Trophoblast cell (in vitro differentiated cells and primary cell): ENCODE measurements around the gene NEK1.

ENCODE experiments used
- DNase-seq, 2 donors: peaks; one replicate each; pipeline ENCODE4 v3.0.0-alpha.2; 2016
- H2AFZ ChIP-seq: 2 replicates; pipeline ENCODE4 v1.6.1; 2013; ENCODE audit warnings: low read length, moderate library complexity, mild to moderate bottlenecking; ENCODE audit not compliant: insufficient read depth, poor library complexity
- H2AK5ac ChIP-seq: 2 replicates; pipeline ENCODE4 v1.6.1; 2013; ENCODE audit warnings: mild to moderate bottlenecking, low read length
- H2BK120ac ChIP-seq: 2 replicates; pipeline ENCODE4 v1.6.1; 2013; ENCODE audit warnings: low read length, mild to moderate bottlenecking, moderate library complexity; ENCODE audit not compliant: insufficient read depth, poor library complexity
- H2BK12ac ChIP-seq: 2 replicates; pipeline ENCODE4 v1.6.1; 2013; ENCODE audit warnings: mild to moderate bottlenecking, low read length, moderate library complexity
- H2BK5ac ChIP-seq: 2 replicates; pipeline ENCODE4 v1.6.1; 2013; ENCODE audit warnings: low read length, low read depth, moderate library complexity, mild to moderate bottlenecking; ENCODE audit not compliant: poor library complexity
- H3K14ac ChIP-seq: 2 replicates; pipeline ENCODE4 v1.6.1; 2013; ENCODE audit warnings: mild to moderate bottlenecking, low read length
- H3K18ac ChIP-seq: 2 replicates; pipeline ENCODE4 v1.6.1; 2013; ENCODE audit warnings: mild to moderate bottlenecking, low read length
- H3K23ac ChIP-seq: 2 replicates; pipeline ENCODE4 v1.6.1; 2013; ENCODE audit warnings: low read length
- H3K27ac ChIP-seq: 2 replicates; pipeline ENCODE4 v1.5.1; 2013; ENCODE audit warnings: low read depth, mild to moderate bottlenecking, inconsistent platforms, low read length, moderate library complexity
- H3K27me3 ChIP-seq: 2 replicates; pipeline ENCODE4 v1.6.1; 2013; ENCODE audit warnings: inconsistent platforms, mild to moderate bottlenecking, low read length, moderate library complexity; ENCODE audit not compliant: insufficient read depth
- H3K36me3 ChIP-seq, 2 experiments: 1 replicate in 1 of 2; 2 replicates in 1 of 2; pipeline ENCODE4 v1.6.1; 2013; ENCODE audit warnings: low read length in 2 of 2, mild to moderate bottlenecking in 2 of 2, moderate library complexity in 1 of 2; ENCODE audit not compliant: insufficient read depth in 2 of 2, control insufficient read depth in 1 of 2
- H3K4ac ChIP-seq: 2 replicates; pipeline ENCODE4 v1.6.1; 2013; ENCODE audit warnings: low read depth, mild to moderate bottlenecking, low read length, moderate library complexity
- H3K4me1 ChIP-seq, 2 experiments: 1 replicate in 1 of 2; 2 replicates in 1 of 2; pipeline ENCODE4 v1.6.1; 2013; ENCODE audit warnings: low read length in 2 of 2, mild to moderate bottlenecking in 2 of 2, moderate library complexity in 1 of 2; ENCODE audit not compliant: insufficient read depth in 2 of 2, control insufficient read depth in 1 of 2
- H3K4me2 ChIP-seq: 2 replicates; pipeline ENCODE4 v1.6.1; 2013; ENCODE audit warnings: inconsistent platforms, mild to moderate bottlenecking, low read length, moderate library complexity
- H3K4me3 ChIP-seq: 2 replicates; pipeline ENCODE4 v1.5.1; 2013; ENCODE audit warnings: mild to moderate bottlenecking, low read depth, low read length, inconsistent platforms
- H3K79me1 ChIP-seq: one replicate; pipeline ENCODE4 v1.6.1; 2013; ENCODE audit warnings: low read length
- H3K79me2 ChIP-seq: 2 replicates; pipeline ENCODE4 v1.6.1; 2013; ENCODE audit warnings: low read length, mild to moderate bottlenecking; ENCODE audit not compliant: control insufficient read depth, insufficient read depth, poor library complexity
- H3K9ac ChIP-seq: 2 replicates; pipeline ENCODE4 v1.6.1; 2013; ENCODE audit warnings: mild to moderate bottlenecking, low read length
- H3K9me3 ChIP-seq: 2 replicates; pipeline ENCODE4 v1.6.1; 2013; ENCODE audit warnings: low read depth, mild to moderate bottlenecking, control low read depth, inconsistent platforms, low read length; ENCODE audit not compliant: insufficient read depth
- H4K12ac ChIP-seq: 2 replicates; pipeline ENCODE4 v1.6.1; 2013; ENCODE audit warnings: low read depth, mild to moderate bottlenecking, low read length, moderate library complexity
- H4K8ac ChIP-seq: 2 replicates; pipeline ENCODE4 v1.6.1; 2013; ENCODE audit warnings: low read depth, mild to moderate bottlenecking, low read length, moderate library complexity
- H4K91ac ChIP-seq: one replicate; pipeline ENCODE4 v1.6.1; 2013; ENCODE audit warnings: low read depth, mild to moderate bottlenecking, low read length, moderate library complexity
- WGBS: extraction: QIAGEN DNeasy Blood & Tissue Kit; methylation state at CpG from one replicate; pipeline ENCODE4 v1.1.7; 2013; ENCODE audit warnings: missing lambda C conversion rate; ENCODE audit not compliant: insufficient read length, insufficient coverage; ENCODE audit errors: extremely low coverage; 5-methylcytosine and 5-hydroxymethylcytosine counted together

The NEK1 gene

GRCh38 chr4:169620880-169621248, 8.5 kb upstream of the NEK1 start:
- WGBS = no CpG with 5 or more reads among the region's 14 CpGs
- H2BK5ac ChIP-seq = no peak overlapping the region
- H3K9ac ChIP-seq = peak overlapping the region; percentile 96
- peak overlapping the region; percentile 19 for H3K14ac ChIP-seq
- peak overlapping the region; percentile 74 for H3K23ac ChIP-seq
- H3K27me3 ChIP-seq = no peaks in the 10 kb centered on the region
- H3K79me1 ChIP-seq = peaks cover 9% of the 10 kb centered on the region
- no peak overlapping the region for H3K4ac ChIP-seq
- DNase-seq = peak; percentile 21 to 52
- peaks cover 0 to 2% of the 10 kb centered on the region in 2 experiments for H3K36me3 ChIP-seq
- H2BK12ac ChIP-seq = no peak overlapping the region
- no peak overlapping the region for H4K12ac ChIP-seq
- H2BK120ac ChIP-seq = no peak overlapping the region
- peaks cover 2% of the 10 kb centered on the region for H3K79me2 ChIP-seq
- H3K18ac ChIP-seq = no peak overlapping the region
- peak overlapping the region; percentile 87 for H3K4me2 ChIP-seq
- H3K9me3 ChIP-seq = no peaks in the 10 kb centered on the region
- H4K8ac ChIP-seq = no peak overlapping the region
- H3K27ac ChIP-seq = peak overlapping the region; percentile 74
- H2AK5ac ChIP-seq = no peak overlapping the region
- H3K4me1 ChIP-seq = peaks cover 0 to 4% of the 10 kb centered on the region in 2 experiments
- H2AFZ ChIP-seq = no peak overlapping the region
- peak overlapping the region; percentile 0 for H4K91ac ChIP-seq
- peak overlapping the region; percentile 88 for H3K4me3 ChIP-seq

DNA sequence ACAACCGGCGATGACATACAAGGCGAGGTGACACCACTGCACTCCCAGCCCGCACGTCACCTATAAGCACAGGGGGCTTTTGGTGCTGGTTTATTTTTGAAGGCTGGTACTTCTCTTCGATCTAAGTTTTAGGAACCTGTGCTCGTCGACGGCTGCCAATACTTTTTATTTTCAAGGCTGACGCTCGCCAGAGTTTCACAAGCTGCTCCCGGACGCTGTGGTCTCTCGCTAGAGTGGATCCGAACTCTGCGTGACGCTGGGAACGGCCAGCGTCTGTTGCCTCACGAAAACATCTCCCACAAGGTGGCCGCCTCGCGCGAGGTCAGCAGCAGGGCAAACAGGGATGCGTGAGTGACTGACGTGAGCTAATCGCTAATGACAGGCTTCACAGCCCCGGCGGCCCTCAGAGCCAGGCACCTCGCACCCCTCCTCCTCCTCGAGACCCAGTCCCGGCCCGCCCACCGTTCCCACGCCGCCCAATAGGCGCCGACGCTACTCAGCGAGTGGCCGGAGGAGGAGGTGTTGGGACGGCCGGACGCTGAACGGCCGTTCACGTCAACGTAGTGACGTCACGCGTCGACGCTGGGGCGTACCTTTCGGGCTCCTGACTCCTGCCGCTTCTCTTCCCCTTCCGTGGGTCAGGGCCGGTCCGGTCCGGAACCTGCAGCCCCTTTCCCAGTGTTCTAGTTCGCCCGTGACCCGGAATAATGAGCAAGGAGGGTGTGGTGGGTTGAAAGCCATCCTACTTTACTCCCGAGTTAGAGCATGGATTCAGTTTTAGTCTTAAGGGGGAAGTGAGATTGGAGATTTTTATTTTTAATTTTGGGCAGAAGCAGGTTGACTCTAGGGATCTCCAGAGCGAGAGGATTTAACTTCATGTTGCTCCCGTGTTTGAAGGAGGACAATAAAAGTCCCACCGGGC, 7.8 kb upstream of the NEK1 start, which contains the start of gene CLCN3:
Gene CLCN3, plus strand, starts transcription at position 621 of the 922 bp plus-strand sequence. CDS start 15,351 bp downstream, outside the sequence.
- Histone ChIP-seq H2BK12ac (no peak within 1 kb of the TSS), H3K9ac (peak within 1 kb of the TSS; percentile 96), H3K4me1 (peaks cover 0 to 2% of the 10 kb centered on the region in 2 experiments), H3K4me2 (peak within 1 kb of the TSS; percentile 99), H3K14ac (peak within 1 kb of the TSS; percentile 34), H3K27ac (peak within 1 kb of the TSS; percentile 74), H3K4ac (no peak within 1 kb of the TSS), H2BK5ac (peak within 1 kb of the TSS; percentile 41), H4K8ac (peak within 1 kb of the TSS; percentile 77), H4K91ac (peak within 1 kb of the TSS; percentile 52), H2AK5ac (no peak within 1 kb of the TSS), H3K79me2 (no peaks in the 10 kb centered on the region), H3K9me3 (no peaks in the 10 kb centered on the region), H3K36me3 (peaks cover 0 to 2% of the 10 kb centered on the region in 2 experiments), H3K18ac (peak within 1 kb of the TSS; percentile 9), H3K79me1 (peaks cover 9% of the 10 kb centered on the region), H3K27me3 (no peaks in the 10 kb centered on the region), H4K12ac (peak within 1 kb of the TSS; percentile 5), H3K23ac (peak within 1 kb of the TSS; percentile 74), H2BK120ac (peak within 1 kb of the TSS; percentile 13), H2AFZ (peak within 1 kb of the TSS; percentile 88), H3K4me3 (peak within 1 kb of the TSS; percentile 88)
- peak; percentile 100 for DNase-seq
- WGBS = no CpG with 5 or more reads among the region's 67 CpGs

DNA sequence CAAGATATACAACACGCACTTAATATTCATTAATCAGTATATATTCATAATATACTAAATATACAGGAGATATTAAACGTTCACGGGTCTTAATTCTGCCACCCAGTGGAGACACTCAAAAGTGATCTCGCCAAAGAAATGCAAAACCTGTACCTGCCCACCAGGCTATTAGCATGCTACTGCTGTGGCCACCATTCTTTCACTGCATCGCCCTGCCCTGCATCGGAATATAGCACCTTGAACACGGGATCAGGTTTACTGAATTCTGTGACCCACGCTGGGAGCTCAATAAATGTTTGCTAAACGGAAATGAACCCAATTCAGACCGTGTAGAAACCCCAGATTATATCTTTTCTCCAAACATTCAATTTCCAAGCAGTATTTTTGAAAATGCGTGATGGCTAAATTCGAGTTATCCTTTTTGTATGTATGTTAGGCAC, 7.2 kb upstream of the NEK1 start:
- WGBS = no CpG with 5 or more reads among the region's 12 CpGs
- Histone ChIP-seq H2AFZ (peak overlapping the region; percentile 88), H3K23ac (no peak overlapping the region), H3K4me2 (peak overlapping the region; percentile 99), H2BK5ac (peak overlapping the region; percentile 41), H3K79me1 (peaks cover 9% of the 10 kb centered on the region), H3K9me3 (no peaks in the 10 kb centered on the region), H3K9ac (peak overlapping the region; percentile 86), H2BK12ac (no peak overlapping the region), H3K14ac (no peak overlapping the region), H3K27ac (peak overlapping the region; percentile 74), H3K4ac (no peak overlapping the region), H4K12ac (peak overlapping the region; percentile 5), H3K18ac (peak overlapping the region; percentile 9), H3K4me3 (peak overlapping the region; percentile 88), H2BK120ac (peak overlapping the region; percentile 13), H3K4me1 (peaks cover 0 to 2% of the 10 kb centered on the region in 2 experiments), H4K91ac (peak overlapping the region; percentile 9), H4K8ac (peak overlapping the region; percentile 66), H3K79me2 (no peaks in the 10 kb centered on the region), H2AK5ac (no peak overlapping the region), H3K36me3 (no peaks in the 10 kb centered on the region), H3K27me3 (no peaks in the 10 kb centered on the region)
- DNase-seq = peak; percentile 55 to 79

DNA sequence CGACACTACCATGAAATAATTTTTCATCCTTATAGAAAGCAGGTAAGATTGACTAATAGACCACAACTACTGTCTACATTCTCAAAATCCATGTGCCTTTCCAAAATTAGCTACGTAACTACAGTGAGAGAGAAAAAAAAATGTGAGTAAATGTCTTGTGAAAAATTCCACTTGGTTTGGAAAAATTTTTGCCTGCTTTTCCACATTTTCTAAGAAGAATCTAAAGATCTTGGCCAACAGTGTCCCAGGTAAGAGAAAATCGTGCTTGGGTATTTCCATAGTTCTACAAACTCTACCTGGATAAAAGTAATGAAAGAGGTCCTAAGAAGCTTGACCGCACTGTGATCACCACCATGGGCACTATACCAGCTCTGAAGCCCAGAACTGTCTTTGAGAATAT, 6.6 kb upstream of the NEK1 start:
- Histone ChIP-seq H2BK12ac (no peak overlapping the region), H3K4me3 (no peak overlapping the region), H4K91ac (no peak overlapping the region), H3K9ac (no peak overlapping the region), H3K9me3 (no peaks in the 10 kb centered on the region), H3K23ac (no peak overlapping the region), H3K79me1 (peaks cover 9% of the 10 kb centered on the region), H3K4me1 (peaks cover 0 to 2% of the 10 kb centered on the region in 2 experiments), H2BK120ac (no peak overlapping the region), H2BK5ac (no peak overlapping the region), H3K27ac (no peak overlapping the region), H4K12ac (no peak overlapping the region), H3K27me3 (no peaks in the 10 kb centered on the region), H3K18ac (no peak overlapping the region), H3K14ac (no peak overlapping the region), H2AK5ac (no peak overlapping the region), H3K4me2 (peak overlapping the region; percentile 99), H3K79me2 (no peaks in the 10 kb centered on the region), H3K4ac (no peak overlapping the region), H4K8ac (no peak overlapping the region), H2AFZ (no peak overlapping the region), H3K36me3 (no peaks in the 10 kb centered on the region)
- peak; percentile 58 to 93 for DNase-seq
- no CpG with 5 or more reads among the region's 4 CpGs for WGBS
